GM21619 (cell line): Measurements from ENCODE around the gene NSMCE4A.
"Not testable (repeated sequence)": the region's sequence is repeated elsewhere in the genome, so short reads cannot be mapped to it uniquely, and the experiment has no call there.

Source experiments
- ATAC-seq: cut with Tn5 transposase; IDR thresholded peaks from one replicate; pipeline ENCODE4 v1.9.1; 2021; ENCODE audit not compliant: unreplicated experiment

Gene NSMCE4A

DNA sequence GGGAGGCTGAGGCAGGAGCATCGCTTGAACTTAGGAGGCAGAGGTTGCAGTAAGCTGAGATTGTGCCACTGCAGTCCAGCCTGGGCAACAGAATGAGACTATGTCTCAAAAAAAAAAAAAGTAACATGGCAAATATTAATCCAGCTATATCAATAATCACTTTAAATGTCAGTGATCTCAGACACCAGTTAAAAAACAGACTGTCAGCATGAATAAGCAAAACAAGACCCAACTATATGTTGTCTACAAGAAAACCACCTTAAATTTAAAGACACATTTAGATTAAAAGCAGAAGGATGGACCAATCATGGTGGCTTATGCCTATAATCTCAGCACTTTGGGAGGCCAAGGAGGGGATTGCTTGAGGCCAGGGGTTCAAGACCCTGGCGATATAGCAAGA, 38.7 kb downstream of the NSMCE4A start:
- no peak for ATAC-seq

DNA sequence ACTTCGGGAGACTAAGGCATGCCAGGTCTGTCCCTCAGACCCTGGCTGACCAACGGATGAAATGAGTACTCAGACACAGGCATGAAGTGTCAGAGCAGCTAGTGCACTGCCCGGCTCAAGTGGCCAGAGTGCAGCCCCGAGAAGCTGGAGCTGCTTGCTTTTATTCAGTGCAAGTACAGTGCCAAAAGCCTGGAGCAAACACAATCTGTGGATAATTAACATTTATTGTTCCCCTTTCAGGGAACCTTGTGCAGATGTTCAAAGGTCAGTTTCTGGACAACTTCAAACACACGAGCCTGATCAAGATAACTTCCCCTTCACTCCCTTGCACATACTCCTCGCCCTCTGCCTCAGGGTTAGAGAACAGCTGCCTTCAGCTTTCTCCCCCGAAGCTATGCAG, 39.3 kb downstream of the NSMCE4A start:
- ATAC-seq: no peak

DNA sequence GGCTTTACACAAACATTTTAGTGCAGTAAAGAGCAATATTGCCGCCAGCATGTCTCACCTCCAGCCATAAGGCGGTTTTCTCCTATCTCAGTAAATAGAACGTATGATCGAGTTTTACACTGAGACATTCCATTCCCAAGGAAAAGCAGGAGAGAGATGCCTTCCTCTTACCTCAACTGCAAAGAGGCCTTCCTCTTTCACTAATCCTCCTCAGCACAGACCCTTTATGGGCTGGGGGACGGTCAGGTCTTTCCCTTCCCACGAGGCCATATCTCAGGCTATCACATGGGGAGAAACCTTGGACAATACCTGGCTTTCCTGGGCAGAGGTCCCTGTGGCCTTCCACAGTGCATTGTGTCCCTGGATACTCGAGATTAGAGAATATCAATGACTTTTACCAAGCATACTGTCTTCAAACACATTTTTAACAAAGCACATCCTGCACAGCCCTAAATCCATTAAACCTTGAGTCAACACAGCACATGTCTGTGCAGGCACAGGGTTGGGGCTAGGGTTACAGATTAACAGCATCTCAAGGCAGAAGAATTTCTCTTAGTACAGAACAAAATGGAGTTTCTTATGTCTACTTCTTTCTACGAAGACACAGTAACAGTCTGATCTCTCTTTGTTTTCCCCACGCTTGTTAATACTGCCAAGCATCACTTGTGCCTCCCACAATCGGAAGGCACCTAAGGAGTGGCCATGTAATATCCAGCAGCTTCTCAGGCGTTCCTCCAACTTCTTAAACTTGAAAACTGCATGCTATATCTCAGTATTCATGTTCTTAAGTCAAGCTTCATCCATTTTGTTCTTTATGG, 44.5 kb downstream of the NSMCE4A start:
- not testable (repeated sequence) for ATAC-seq

DNA sequence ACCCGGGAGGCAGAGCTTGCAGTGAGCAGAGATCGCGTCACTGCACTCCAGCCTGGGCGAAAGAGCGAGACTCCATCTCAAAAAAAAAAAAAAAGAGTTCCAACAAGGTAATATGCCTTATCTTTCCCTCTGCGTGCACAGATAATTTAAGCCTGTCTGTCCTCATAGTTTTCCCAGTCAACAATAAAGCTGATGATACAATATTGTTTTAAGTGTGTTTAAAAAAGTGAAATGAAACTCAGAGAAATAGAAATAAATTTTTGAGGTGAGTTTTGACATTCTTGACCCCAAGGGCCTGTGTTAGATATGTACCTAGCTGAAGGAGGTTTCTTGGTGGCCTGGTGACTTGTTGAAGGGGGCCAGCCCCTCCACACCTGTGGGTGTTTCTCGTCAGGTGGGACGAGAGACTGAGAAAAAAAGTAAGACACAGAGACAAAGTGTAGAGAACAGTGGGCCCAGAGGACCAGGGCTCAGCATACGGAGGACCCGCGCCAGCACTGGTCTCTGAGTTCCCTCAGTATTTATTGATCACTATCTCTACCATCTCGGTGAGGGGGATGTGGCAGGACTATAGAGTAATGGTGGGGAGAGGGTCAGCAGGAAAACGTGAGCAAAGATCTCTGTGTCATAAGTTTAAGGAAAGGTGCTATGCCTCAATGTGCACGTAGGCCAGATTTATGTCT, 45.3 kb downstream of the NSMCE4A start:
- ATAC-seq: not testable (repeated sequence)

DNA sequence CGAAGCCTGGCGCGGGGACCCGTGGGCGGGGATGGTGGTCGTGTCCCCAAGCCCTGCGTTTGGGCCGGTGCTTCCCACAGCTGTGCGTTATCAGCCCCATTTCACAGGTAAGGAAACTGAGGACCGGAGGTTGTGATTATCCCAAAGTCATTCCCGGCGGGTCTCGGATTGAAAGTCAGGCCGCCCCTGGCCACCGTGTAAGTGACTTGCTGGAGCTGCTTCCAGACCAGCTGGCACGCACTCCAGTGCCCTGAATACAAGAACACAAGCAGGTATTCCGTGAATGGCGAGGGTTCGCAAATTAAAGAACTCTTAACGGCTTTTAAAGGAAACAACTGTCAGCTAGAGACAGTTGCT, 46.5 kb downstream of the NSMCE4A start:
- peak; percentile 17 for ATAC-seq

DNA sequence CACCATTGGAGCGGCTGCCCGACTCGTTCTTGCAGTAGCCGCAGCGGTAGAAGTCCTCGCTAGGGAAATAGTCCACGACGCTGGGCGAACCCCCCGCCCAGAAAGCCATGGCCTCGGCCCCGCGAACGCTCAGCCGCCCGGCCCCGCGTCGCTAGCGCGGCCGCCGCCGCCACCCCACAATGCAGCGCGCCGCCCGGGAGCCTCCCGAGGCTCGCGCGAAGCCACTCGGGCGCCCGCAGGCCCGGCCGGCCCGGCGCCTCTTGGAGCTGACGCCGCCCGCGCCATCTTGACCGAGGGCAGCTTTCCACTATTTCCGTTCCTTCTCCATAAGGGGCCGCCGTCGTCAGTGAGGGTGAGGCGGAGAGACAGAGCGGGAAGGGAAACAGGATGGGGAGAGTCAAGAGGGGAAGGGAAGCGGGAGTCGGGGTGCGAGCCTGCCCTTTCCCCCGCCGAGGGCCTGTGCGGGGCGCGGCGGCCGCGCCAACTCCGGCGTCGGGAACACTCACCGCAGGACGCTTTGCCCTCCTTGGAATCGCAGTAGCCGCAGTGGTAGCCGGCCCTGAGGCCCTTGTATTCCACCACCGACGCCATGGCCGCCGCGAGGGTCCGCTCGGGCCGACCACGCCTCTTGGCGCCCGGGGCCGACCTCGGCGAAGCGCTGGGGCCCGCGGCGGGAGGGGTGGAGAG, 47.0 kb downstream of the NSMCE4A start, which contains the start of gene ATE1:
Gene ATE1 (minus strand): TSS at position 191 of the 687 bp plus-strand sequence. CDS start 82 bp downstream, at position 109.
- peak; percentile 82 for ATAC-seq

GRCh38 chr10:121927318-121927840, 47.6 kb downstream of the NSMCE4A start:
- peak; percentile 34 for ATAC-seq

GRCh38 chr10:121926671-121927317, 48.2 kb downstream of the NSMCE4A start:
- peak; percentile 11 for ATAC-seq

DNA sequence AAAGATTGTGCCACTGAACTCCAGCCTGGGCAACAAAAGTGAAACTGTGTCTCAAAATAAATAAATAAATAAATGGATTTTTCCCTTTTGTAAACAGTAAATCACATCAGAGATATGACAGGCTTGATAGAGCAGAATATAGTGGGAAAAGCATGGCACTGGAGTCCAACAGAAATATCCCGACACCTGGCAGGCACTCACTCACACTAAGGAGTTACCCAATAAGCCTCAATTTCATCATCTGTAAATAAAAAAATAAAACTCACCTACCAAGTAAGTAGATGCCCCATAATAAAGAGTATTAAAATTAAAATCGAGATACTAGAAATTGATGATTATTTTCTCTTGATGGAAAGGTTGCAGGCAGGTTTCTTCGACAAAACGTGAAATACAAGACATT, 48.9 kb downstream of the NSMCE4A start:
- no peak for ATAC-seq

GRCh38 chr10:121921238-121921931, 53.6 kb downstream of the NSMCE4A start:
- ATAC-seq: no peak

- ATAC-seq: peak; percentile 71
Measured at GRCh38 chr10:121919666-121920065, 55.4 kb downstream of the NSMCE4A start.

DNA sequence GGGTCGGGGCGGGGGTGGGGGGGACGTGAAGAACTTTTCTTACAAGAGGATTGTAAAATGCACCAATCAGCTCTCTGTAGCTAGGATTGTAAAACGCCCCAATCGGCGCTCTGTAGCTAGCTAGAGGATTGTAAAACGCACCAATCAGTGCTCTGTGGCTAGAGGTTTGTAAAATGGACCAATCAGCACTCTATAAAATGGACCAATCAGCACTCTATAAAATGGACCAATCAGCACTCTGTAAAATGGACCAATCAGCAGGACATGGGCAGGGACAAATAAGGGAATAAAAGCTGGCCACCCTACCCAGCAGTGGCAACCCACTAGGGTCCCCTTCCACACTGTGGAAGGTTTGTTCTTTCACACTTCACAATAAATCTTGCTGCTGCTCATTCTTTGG, 56.2 kb downstream of the NSMCE4A start:
- ATAC-seq: not testable (repeated sequence)

DNA sequence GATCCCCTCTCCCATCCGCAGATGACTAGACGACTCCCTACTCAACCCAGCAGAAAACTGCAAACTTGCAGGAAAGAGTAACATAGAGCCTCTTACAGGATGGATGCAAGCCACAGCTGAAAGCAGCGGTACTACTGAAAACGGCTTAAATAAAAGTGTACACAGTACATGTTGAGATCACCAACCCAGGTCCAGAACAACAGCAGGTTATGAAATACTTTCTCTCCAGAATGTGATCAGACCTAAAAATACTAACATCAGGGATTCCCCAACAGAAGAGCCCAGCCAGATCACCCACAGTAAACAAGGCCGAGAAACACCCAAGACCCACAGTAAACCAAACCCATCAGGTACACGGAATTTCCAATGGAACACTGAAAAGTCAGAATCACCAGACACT, 60.4 kb downstream of the NSMCE4A start:
- no peak for ATAC-seq

DNA sequence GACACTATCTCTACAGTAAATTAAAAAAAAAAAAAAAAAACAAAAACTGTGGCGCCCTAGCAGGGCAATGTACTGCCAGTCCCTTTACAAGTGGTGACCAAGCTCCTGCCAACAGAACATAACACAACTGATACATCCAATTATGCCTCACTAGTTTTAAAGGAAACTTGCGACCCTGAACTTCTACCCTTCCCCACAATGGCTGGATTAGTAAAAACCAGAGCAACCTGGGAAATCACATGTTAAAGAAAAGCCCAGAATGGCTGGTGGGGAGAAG, 63.7 kb downstream of the NSMCE4A start:
- no peak for ATAC-seq

GRCh38 chr10:121910673-121911420, 64.2 kb downstream of the NSMCE4A start:
- ATAC-seq: no peak
